Coronary artery (tissue), 2 donors: ENCODE data around the gene PLD6.

Source experiments
- DNase-seq: peaks from one replicate; pipeline ENCODE4 v3.0.0-alpha.2; 2017; ENCODE audit warnings: low spot score
- H3K27ac ChIP-seq, 2 donors: fragments of 200-600 bp; sonication (generic); one replicate each; pipeline ENCODE4 v1.5.1; 2016 to 2019
- H3K4me3 ChIP-seq: fragments of 200-600 bp; sonication (generic); 2 replicates; pipeline ENCODE4 v1.5.1; 2016; ENCODE audit warnings: mild to moderate bottlenecking, moderate library complexity
- CTCF ChIP-seq: fragments of 200-600 bp; sonication (generic); IDR thresholded peaks from one replicate; pipeline ENCODE4 v1.5.1; 2019; ENCODE audit warnings: antibody characterized with exemption

The PLD6 gene

GRCh38 chr17:17205368-17206123 is 587 bp downstream of the PLD6 start:
- peak overlapping the region; percentile 76 for H3K4me3 ChIP-seq
- peak overlapping the region; percentile 85 to 97 for H3K27ac ChIP-seq
- DNase-seq: no peak

GRCh38 chr17:17204635-17205231 is 1.4 kb downstream of the PLD6 start:
- peak overlapping the region; percentile 76 for H3K4me3 ChIP-seq
- no peak for DNase-seq
- TF ChIP-seq CTCF: no peak
- H3K27ac ChIP-seq: peak overlapping the region; percentile 85 to 97

More at GRCh38 chr17:17205368-17206123, 587 bp downstream of the PLD6 start:
- no peak for TF ChIP-seq CTCF

GRCh38 chr17:17204041-17204591 is 2.0 kb downstream of the PLD6 start:
- Histone ChIP-seq H3K27ac (peak overlapping the region; percentile 29 to 97), H3K4me3 (peak overlapping the region; percentile 36)
- peak; percentile 89 for DNase-seq
- TF ChIP-seq CTCF: no peak

GRCh38 chr17:17203173-17203730 is 2.9 kb downstream of the PLD6 start:
- H3K27ac ChIP-seq: peak overlapping the region; percentile 29 to 97
- DNase-seq: no peak
- H3K4me3 ChIP-seq: no peak overlapping the region
- TF ChIP-seq CTCF: no peak

GRCh38 chr17:17201907-17202306 is 4.2 kb downstream of the PLD6 start:
- no peak for TF ChIP-seq CTCF
- Histone ChIP-seq H3K27ac (peak overlapping the region in 1 of 2 donors; percentile 97), H3K4me3 (no peak overlapping the region)
- no peak for DNase-seq

- Histone ChIP-seq H3K27ac (peak overlapping the region in 1 of 2 donors; percentile 23), H3K4me3 (no peak overlapping the region)
- no peak for DNase-seq
- TF ChIP-seq CTCF: no peak
Observed at GRCh38 chr17:17201271-17201670, 4.9 kb downstream of the PLD6 start.
